Chondrocyte (in vitro differentiated cells): Measurements from ENCODE around the gene LRRC4C. TPM values are rescaled to one million over a fixed set of nuclear protein-coding genes. Genes with fewer than 3 reads are reported as not detected.

Experiments
- DNase-seq: peaks from one replicate; pipeline ENCODE4 v3.0.0; 2021; ENCODE audit warnings: mixed read lengths, low spot score
- H3K27ac Mint-ChIP-seq: one replicate; pipeline ENCODE4 v1.8.0; 2021; ENCODE audit warnings: mild to moderate bottlenecking, moderate library complexity, mixed read lengths; ENCODE audit not compliant: unreplicated experiment
- H3K27me3 Mint-ChIP-seq: 2 replicates; pipeline ENCODE4 v1.8.0; 2021; ENCODE audit warnings: low read depth, mixed read lengths
- H3K36me3 Mint-ChIP-seq: 2 replicates; pipeline ENCODE4 v1.8.0; 2021; ENCODE audit warnings: low read depth, mixed read lengths
- H3K4me1 Mint-ChIP-seq: 2 replicates; pipeline ENCODE4 v1.8.0; 2021; ENCODE audit warnings: low read depth, mild to moderate bottlenecking, mixed read lengths
- H3K4me3 Mint-ChIP-seq: one replicate; pipeline ENCODE4 v1.8.0; 2021; ENCODE audit warnings: mild to moderate bottlenecking, moderate library complexity, mixed read lengths; ENCODE audit not compliant: unreplicated experiment
- H3K9me3 Mint-ChIP-seq: 2 replicates; pipeline ENCODE4 v1.8.0; 2021; ENCODE audit warnings: low read depth, mixed read lengths
- CTCF ChIP-seq: fragments of 200-600 bp; sonication (generic); IDR thresholded peaks from 2 replicates; pipeline ENCODE4 v1.5.0; 2021; ENCODE audit warnings: antibody characterized with exemption, mild to moderate bottlenecking, moderate library complexity
- total RNA-seq: library from RNA; stranded (reverse); gene quantifications from 3 replicates; pipeline ENCODE4 v1.2.1, GENCODE V29; 2021

The LRRC4C gene
- total RNA-seq, 1 donor from 2014 or later = 0.72 TPM

GRCh38 chr11:40186437-40187263 lies 1272.8 kb downstream of the LRRC4C start:
- H3K4me1 Mint-ChIP-seq = no peaks in the 10 kb centered on the region
- no peak for TF ChIP-seq CTCF
- H3K4me3 Mint-ChIP-seq = no peak overlapping the region
- no peaks in the 10 kb centered on the region for H3K36me3 Mint-ChIP-seq
- H3K9me3 Mint-ChIP-seq = no peaks in the 10 kb centered on the region
- H3K27ac Mint-ChIP-seq = no peak overlapping the region
- no peak for DNase-seq
- peaks cover 7% of the 10 kb centered on the region for H3K27me3 Mint-ChIP-seq

- no peak overlapping the region for H3K27ac Mint-ChIP-seq
- DNase-seq = no peak
- no peaks in the 10 kb centered on the region for H3K9me3 Mint-ChIP-seq
- H3K36me3 Mint-ChIP-seq = no peaks in the 10 kb centered on the region
- H3K27me3 Mint-ChIP-seq = peaks cover 10% of the 10 kb centered on the region
- no peak for TF ChIP-seq CTCF
- no peak overlapping the region for H3K4me3 Mint-ChIP-seq
- H3K4me1 Mint-ChIP-seq = no peaks in the 10 kb centered on the region
These were observed 1273.7 kb downstream of the LRRC4C start for GRCh38 chr11:40185793-40186192.

GRCh38 chr11:40183073-40184064 lies 1276.1 kb downstream of the LRRC4C start:
- DNase-seq = no peak
- Mint-ChIP-seq H3K27me3 (peaks cover 10% of the 10 kb centered on the region), H3K27ac (no peak overlapping the region), H3K36me3 (no peaks in the 10 kb centered on the region), H3K4me1 (no peaks in the 10 kb centered on the region), H3K4me3 (no peak overlapping the region), H3K9me3 (no peaks in the 10 kb centered on the region)
- TF ChIP-seq CTCF = no peak

- Mint-ChIP-seq H3K36me3 (no peaks in the 10 kb centered on the region), H3K9me3 (peaks cover 7% of the 10 kb centered on the region), H3K27ac (no peak overlapping the region), H3K27me3 (peaks cover 4% of the 10 kb centered on the region), H3K4me1 (no peaks in the 10 kb centered on the region), H3K4me3 (no peak overlapping the region)
- no peak for TF ChIP-seq CTCF
- DNase-seq = no peak
These were observed 1279.9 kb downstream of the LRRC4C start for GRCh38 chr11:40179541-40179940.

- H3K27ac Mint-ChIP-seq = no peak overlapping the region
- no peak for TF ChIP-seq CTCF
These were observed 1281.0 kb downstream of the LRRC4C start for GRCh38 chr11:40178470-40178869.

More at GRCh38 chr11:40178470-40178869, 1281.0 kb downstream of the LRRC4C start:
- Mint-ChIP-seq H3K4me1 (no peaks in the 10 kb centered on the region), H3K36me3 (no peaks in the 10 kb centered on the region), H3K9me3 (peaks cover 7% of the 10 kb centered on the region), H3K27me3 (peaks cover 4% of the 10 kb centered on the region), H3K4me3 (no peak overlapping the region)
- DNase-seq = no peak
